GM12878 (cell line): ENCODE data around the gene HNRNPM. TPM values are rescaled to one million over a fixed set of nuclear protein-coding genes. Genes with fewer than 3 reads are reported as not detected.

ENCODE experiments used
- ATAC-seq: fragments of 200-7000 bp; cut with Tn5 transposase; 3 replicates; pipeline ENCODE4 v1.9.1; 2020; ENCODE audit warnings: mild to moderate bottlenecking, moderate library complexity
- BruUV-seq: library from RNA; stranded (reverse); fragments of 400-500 nt; replicated peaks from 2 replicates; lab custom pipeline; 2021; lab: Mats Ljungman, UMichigan
- CTCF ChIA-PET: fragments of 300-600 bp; sonication (Branson Sonifier 250); formaldehyde crosslinking; extraction: SDS; loops from one replicate; lab custom pipeline; 2021; ENCODE audit warnings: inconsistent platforms; lab: Yijun Ruan, JAX
- POLR2A ChIA-PET: fragments of 350-600 bp; formaldehyde crosslinking; extraction: SDS; loops from one replicate; lab custom pipeline; 2021; ENCODE audit warnings: inconsistent platforms; lab: Charles Lee
- RAD21 ChIA-PET: fragments of 300-600 bp; sonication (Branson Sonifier 250); formaldehyde crosslinking; loops from one replicate; lab custom pipeline; 2023; ENCODE audit warnings: antibody characterized with exemption; ENCODE audit not compliant: unreplicated experiment; lab: Charles Lee
- SMC1A ChIA-PET: fragments of 300-600 bp; sonication (Branson Sonifier 250); formaldehyde crosslinking; loops from one replicate; lab custom pipeline; 2023; ENCODE audit not compliant: unreplicated experiment, uncharacterized antibody; lab: Charles Lee
- DNase-seq: peaks from one replicate; pipeline ENCODE4 v3.0.0-alpha.2; 2011; ENCODE audit warnings: low read depth, low spot score
- FAIRE-seq: peaks from 3 replicates; lab custom pipeline; 2011; peaks lifted over from hg19 to GRCh38; lab: Jason Lieb, UNC
- H2AFZ ChIP-seq: 2 replicates; pipeline ENCODE4 v1.6.0; 2011; ENCODE audit warnings: low read depth, low read length, control low read depth; ENCODE audit not compliant: control insufficient read depth
- H3K27ac ChIP-seq: 2 replicates; pipeline ENCODE4 v1.5.1; 2011; ENCODE audit warnings: control low read depth; ENCODE audit not compliant: control insufficient read depth, insufficient read depth
- H3K27me3 ChIP-seq, 2 experiments: replicated peaks in 1 of 2; 2 replicates each; pipeline versions ENCODE4 v1.6.0 to v1.6.1; 2011; ENCODE audit warnings: low read length in 1 of 2; ENCODE audit not compliant: control insufficient read depth in 2 of 2, insufficient read depth in 2 of 2
- H3K36me3 ChIP-seq, 2 experiments: 2 replicates each; pipeline ENCODE4 v1.5.1; 2011; ENCODE audit warnings: low read length in 1 of 2; ENCODE audit not compliant: control insufficient read depth in 2 of 2, insufficient read depth in 2 of 2
- H3K4me1 ChIP-seq: 2 replicates; pipeline ENCODE4 v1.6.1; 2011; ENCODE audit warnings: mild to moderate bottlenecking, low read length, moderate library complexity, mixed read lengths; ENCODE audit not compliant: control insufficient read depth, insufficient read depth
- H3K4me2 ChIP-seq: 2 replicates; pipeline ENCODE4 v1.6.0; 2011; ENCODE audit warnings: control low read depth; ENCODE audit not compliant: control insufficient read depth, insufficient read depth
- H3K4me3 ChIP-seq: fragments of 200-600 bp; sonication (generic); 2 replicates; pipeline ENCODE4 v1.5.1; 2016
- H3K79me2 ChIP-seq: 2 replicates; pipeline ENCODE4 v1.6.0; 2011; ENCODE audit warnings: low read length; ENCODE audit not compliant: control insufficient read depth, insufficient read depth
- H3K9ac ChIP-seq: 2 replicates; pipeline ENCODE4 v1.8.0; 2011; ENCODE audit warnings: low read length, control low read depth, mixed read lengths; ENCODE audit not compliant: control insufficient read depth, insufficient read depth
- H3K9me3 ChIP-seq: replicated peaks from 3 replicates; pipeline ENCODE4 v1.5.1; 2011; ENCODE audit warnings: mild to moderate bottlenecking, low read length; ENCODE audit not compliant: control insufficient read depth, insufficient read depth
- H4K20me1 ChIP-seq: 2 replicates; pipeline ENCODE4 v1.6.0; 2011; ENCODE audit not compliant: control insufficient read depth, insufficient read depth
- BACH1 ChIP-seq: fragments of 450-650 bp; IDR thresholded peaks from 2 replicates; pipeline ENCODE4 v1.6.1; 2017; ENCODE audit warnings: mild to moderate bottlenecking, borderline replicate concordance
- CHD4 ChIP-seq: fragments of 200-600 bp; sonication (generic); IDR thresholded peaks from 2 replicates; pipeline ENCODE4 v1.6.1; 2016; ENCODE audit warnings: mild to moderate bottlenecking
- EED ChIP-seq: sonication (generic); IDR thresholded peaks from 2 replicates; pipeline ENCODE4 v1.6.1; 2016; ENCODE audit warnings: antibody characterized with exemption, low read depth
- NFIC ChIP-seq: IDR thresholded peaks from 2 replicates; pipeline ENCODE4 v1.6.1; 2012; ENCODE audit warnings: low read depth, mild to moderate bottlenecking, inconsistent platforms, low read length, moderate library complexity
- RAD21 ChIP-seq: IDR thresholded peaks from 2 replicates; pipeline ENCODE4 v1.6.1; 2011; ENCODE audit warnings: mild to moderate bottlenecking, low read depth, low read length, moderate library complexity; ENCODE audit not compliant: insufficient read depth
- ZBED1 ChIP-seq: IDR thresholded peaks from 2 replicates; pipeline ENCODE4 v1.6.1; 2016; ENCODE audit warnings: borderline replicate concordance
- WGBS: methylation state at CpG from one replicate; pipeline ENCODE4 v1.1.6; 2016; ENCODE audit warnings: low lambda C conversion rate; ENCODE audit not compliant: insufficient replicate concordance, insufficient coverage; ENCODE audit errors: missing lambda C conversion rate; 5-methylcytosine and 5-hydroxymethylcytosine counted together
- in situ Hi-C: fragments of 300-500 bp; cut with MboI; formaldehyde crosslinking; loops from 9 replicates; pipeline ENCODE4 v1.14.3; 2018; ENCODE audit warnings: mixed read lengths
- intact Hi-C: fragments of 100-400 bp; cut with micrococcal nuclease; formaldehyde crosslinking; loops from one replicate; pipeline ENCODE4 v1.14.2; 2022; ENCODE audit not compliant: unreplicated experiment
- polyA plus RNA-seq, 11 experiments: library from polyadenylated mRNA; depleted of rRNA in 4 of 11; unstranded in 6 of 11; stranded (reverse) in 5 of 11; fragments of >200 nt; fragmentation: Nextera tagmentation in 4 of 11; fragmentation: Illumina TruSeq in 1 of 11; extraction: Ambion mirVana in 4 of 11; extraction: Trizol in 1 of 11; gene quantifications; 1 replicate in 1 of 11; 2 replicates in 10 of 11; pipeline versions ENCODE4 v1.2.1 to v1.2.3, GENCODE V29; 2011 to 2016; ENCODE audit warnings: inconsistent platforms in 2 of 11, missing spikeins in 2 of 11, low read depth in 1 of 11
- total RNA-seq, 4 experiments: library from RNA; depleted of rRNA in 3 of 4; stranded (reverse); fragments of >200 nt in 3 of 4; fragmentation: Illumina TruSeq in 1 of 4; extraction: Trizol in 1 of 4; gene quantifications; 2 replicates each; pipeline versions ENCODE4 v1.2.1 to v1.2.3, GENCODE V29; 2013 to 2021
- TF ChIP-seq, protein P1 (sequence below): fragments of 450-650 bp; IDR thresholded peaks from 2 replicates; pipeline ENCODE4 v1.6.1; 2017; ENCODE audit warnings: mild to moderate bottlenecking, low read depth, inconsistent platforms; ENCODE audit not compliant: poor library complexity, severe bottlenecking
- TF ChIP-seq, protein P2 (sequence below): fragments of 450-650 bp; IDR thresholded peaks from 2 replicates; pipeline ENCODE4 v1.6.1; 2017; ENCODE audit warnings: antibody characterized with exemption, mild to moderate bottlenecking, moderate library complexity

The HNRNPM gene
- total and polyA plus RNA-seq, 10 of the 15 experiments (the other 5 are each of a cell fraction or from before 2014, with no cell fraction given) = 14.3 to 415 (median 198) TPM

DNA sequence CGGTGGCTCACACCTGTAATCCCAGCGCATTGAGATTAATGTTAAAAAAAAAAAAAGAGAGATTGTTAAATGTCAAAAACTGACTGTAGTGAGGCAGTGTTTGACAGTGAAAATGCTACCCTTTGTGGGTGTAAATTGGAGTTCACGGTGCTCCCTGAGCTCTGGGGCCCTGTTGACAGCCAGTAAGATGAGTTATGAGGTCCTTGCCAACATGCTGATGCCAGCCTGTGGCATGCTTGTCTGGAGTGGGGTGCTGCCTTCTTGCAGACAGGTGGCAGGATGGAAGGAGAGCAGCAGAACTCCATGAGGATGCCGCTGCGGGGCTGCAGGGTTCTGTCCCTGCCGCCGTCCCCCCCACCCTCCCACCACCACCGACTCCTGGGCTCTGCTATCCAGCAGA lies 31.7 kb downstream of the HNRNPM start:
- in situ Hi-C loops = no loop called here
- Histone ChIP-seq H3K4me2 (no peak overlapping the region), H3K4me1 (peaks cover 31% of the 10 kb centered on the region), H3K4me3 (no peak overlapping the region), H3K79me2 (peaks cover 39% of the 10 kb centered on the region), H3K27ac (no peak overlapping the region), H4K20me1 (peaks cover 10% of the 10 kb centered on the region), H3K27me3 (no peaks in the 10 kb centered on the region), H3K9ac (no peak overlapping the region), H2AFZ (no peak overlapping the region), H3K36me3 (peaks cover 34 to 39% of the 10 kb centered on the region in 2 experiments), H3K9me3 (no peaks in the 10 kb centered on the region)
- POLR2A ChIA-PET = no interaction called here
- DNase-seq (no peak), FAIRE-seq (no peak), ATAC-seq (no peak)
- BruUV-seq = no TSS peak
- intact Hi-C loops = no loop called here
- CTCF ChIA-PET = no interaction called here
- RAD21 ChIA-PET = interaction anchor here (1.3 kb wide), 1 partner anchor 64 kb away, joined by 4 read pairs; the partner anchor contains the start of gene MARCHF2
- TF ChIP-seq CHD4 (no peak), ZBED1 (no peak), NFIC (no peak), BACH1 (no peak), EED (no peak), RAD21 (no peak)
- TF ChIP-seq, protein P1, sequence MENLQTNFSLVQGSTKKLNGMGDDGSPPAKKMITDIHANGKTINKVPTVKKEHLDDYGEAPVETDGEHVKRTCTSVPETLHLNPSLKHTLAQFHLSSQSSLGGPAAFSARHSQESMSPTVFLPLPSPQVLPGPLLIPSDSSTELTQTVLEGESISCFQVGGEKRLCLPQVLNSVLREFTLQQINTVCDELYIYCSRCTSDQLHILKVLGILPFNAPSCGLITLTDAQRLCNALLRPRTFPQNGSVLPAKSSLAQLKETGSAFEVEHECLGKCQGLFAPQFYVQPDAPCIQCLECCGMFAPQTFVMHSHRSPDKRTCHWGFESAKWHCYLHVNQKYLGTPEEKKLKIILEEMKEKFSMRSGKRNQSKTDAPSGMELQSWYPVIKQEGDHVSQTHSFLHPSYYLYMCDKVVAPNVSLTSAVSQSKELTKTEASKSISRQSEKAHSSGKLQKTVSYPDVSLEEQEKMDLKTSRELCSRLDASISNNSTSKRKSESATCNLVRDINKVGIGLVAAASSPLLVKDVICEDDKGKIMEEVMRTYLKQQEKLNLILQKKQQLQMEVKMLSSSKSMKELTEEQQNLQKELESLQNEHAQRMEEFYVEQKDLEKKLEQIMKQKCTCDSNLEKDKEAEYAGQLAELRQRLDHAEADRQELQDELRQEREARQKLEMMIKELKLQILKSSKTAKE = no peak
- TF ChIP-seq, protein P2, sequence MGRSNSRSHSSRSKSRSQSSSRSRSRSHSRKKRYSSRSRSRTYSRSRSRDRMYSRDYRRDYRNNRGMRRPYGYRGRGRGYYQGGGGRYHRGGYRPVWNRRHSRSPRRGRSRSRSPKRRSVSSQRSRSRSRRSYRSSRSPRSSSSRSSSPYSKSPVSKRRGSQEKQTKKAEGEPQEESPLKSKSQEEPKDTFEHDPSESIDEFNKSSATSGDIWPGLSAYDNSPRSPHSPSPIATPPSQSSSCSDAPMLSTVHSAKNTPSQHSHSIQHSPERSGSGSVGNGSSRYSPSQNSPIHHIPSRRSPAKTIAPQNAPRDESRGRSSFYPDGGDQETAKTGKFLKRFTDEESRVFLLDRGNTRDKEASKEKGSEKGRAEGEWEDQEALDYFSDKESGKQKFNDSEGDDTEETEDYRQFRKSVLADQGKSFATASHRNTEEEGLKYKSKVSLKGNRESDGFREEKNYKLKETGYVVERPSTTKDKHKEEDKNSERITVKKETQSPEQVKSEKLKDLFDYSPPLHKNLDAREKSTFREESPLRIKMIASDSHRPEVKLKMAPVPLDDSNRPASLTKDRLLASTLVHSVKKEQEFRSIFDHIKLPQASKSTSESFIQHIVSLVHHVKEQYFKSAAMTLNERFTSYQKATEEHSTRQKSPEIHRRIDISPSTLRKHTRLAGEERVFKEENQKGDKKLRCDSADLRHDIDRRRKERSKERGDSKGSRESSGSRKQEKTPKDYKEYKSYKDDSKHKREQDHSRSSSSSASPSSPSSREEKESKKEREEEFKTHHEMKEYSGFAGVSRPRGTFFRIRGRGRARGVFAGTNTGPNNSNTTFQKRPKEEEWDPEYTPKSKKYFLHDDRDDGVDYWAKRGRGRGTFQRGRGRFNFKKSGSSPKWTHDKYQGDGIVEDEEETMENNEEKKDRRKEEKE = no peak
- WGBS = 87% methylated on average over 5 of the region's 8 CpGs
- SMC1A ChIA-PET = interaction anchor here (0.7 to 1.0 kb wide), 2 partner anchors 29 to 145 kb away, joined by 3 read pairs; no protein-coding TSS in a partner anchor
